GM18517 (cell line): Measurements from ENCODE around the gene SQSTM1.
"Not testable (repeated sequence)": the region's sequence is repeated elsewhere in the genome, so short reads cannot be mapped to it uniquely, and the experiment has no call there.

Experiments used
- ATAC-seq: cut with Tn5 transposase; IDR thresholded peaks from one replicate; pipeline ENCODE4 v1.9.1; 2021; ENCODE audit warnings: mild to moderate bottlenecking, moderate library complexity; ENCODE audit not compliant: unreplicated experiment

SQSTM1 gene

GRCh38 chr5:179823937-179824744 is 3.4 kb downstream of the SQSTM1 start:
- no peak for ATAC-seq

GRCh38 chr5:179824745-179825112 is 4.0 kb downstream of the SQSTM1 start:
- ATAC-seq = no peak

GRCh38 chr5:179825655-179826182 is 5.0 kb downstream of the SQSTM1 start:
- ATAC-seq = no peak

GRCh38 chr5:179827680-179828079 is 7.0 kb downstream of the SQSTM1 start:
- ATAC-seq = no peak

GRCh38 chr5:179828756-179829421 is 8.2 kb downstream of the SQSTM1 start:
- ATAC-seq = no peak

- ATAC-seq = no peak
These were observed 9.2 kb downstream of the SQSTM1 start for GRCh38 chr5:179829732-179830435.

GRCh38 chr5:179830818-179831468 is 10.2 kb downstream of the SQSTM1 start:
- ATAC-seq = no peak

GRCh38 chr5:179832039-179832745 is 11.5 kb downstream of the SQSTM1 start:
- no peak for ATAC-seq

GRCh38 chr5:179833056-179833708 is 12.5 kb downstream of the SQSTM1 start:
- ATAC-seq = no peak

GRCh38 chr5:179833709-179834070 is 13.0 kb downstream of the SQSTM1 start:
- no peak for ATAC-seq

- ATAC-seq = no peak
These were observed 13.4 kb downstream of the SQSTM1 start for GRCh38 chr5:179834120-179834519.

GRCh38 chr5:179834871-179835270 is 14.2 kb downstream of the SQSTM1 start:
- ATAC-seq = not testable (repeated sequence)

- ATAC-seq = no peak
These were observed 15.7 kb downstream of the SQSTM1 start for GRCh38 chr5:179836225-179837019.

GRCh38 chr5:179837076-179838011 is 16.6 kb downstream of the SQSTM1 start:
- ATAC-seq = no peak

- ATAC-seq = no peak
These were observed 18.9 kb downstream of the SQSTM1 start for GRCh38 chr5:179839328-179840256.

- no peak for ATAC-seq
These were observed 19.6 kb downstream of the SQSTM1 start for GRCh38 chr5:179840321-179840720.

- ATAC-seq = no peak
These were observed 20.1 kb downstream of the SQSTM1 start for GRCh38 chr5:179840766-179841165.
